ENCODE data around the gene TIMM23. TPM values are rescaled to one million over a fixed set of nuclear protein-coding genes. Genes with fewer than 3 reads are reported as not detected.
"Not testable (repeated sequence)": the region's sequence is repeated elsewhere in the genome, so short reads cannot be mapped to it uniquely, and the experiment has no call there.

TIMM23 gene
- polyA plus RNA-seq, 3 donors, result 25.0 to 58.7 (median 51.7) TPM

- no peak overlapping the region for H3K27ac ChIP-seq (ENCODE audit: low read depth, low read length)
- WGBS, 3 donors, result 87 to 90% (median 90%) methylated on average over 8 of the region's 8 CpGs
Observed at GRCh38 chr10:46037107-46037825, 65.0 kb downstream of the TIMM23 start.

GRCh38 chr10:46040004-46040403, 67.7 kb downstream of the TIMM23 start:
- 75 to 90% (median 86%) methylated on average over 3 of the region's 3 CpGs for WGBS, 3 donors
- no peak overlapping the region for H3K27ac ChIP-seq (ENCODE audit: low read depth, low read length)

- H3K27ac ChIP-seq (ENCODE audit: low read depth, low read length), result no peak overlapping the region
- 47 to 73% (median 71%) methylated on average over 4 of the region's 4 CpGs for WGBS, 3 donors
Observed at GRCh38 chr10:46042527-46042926, 70.2 kb downstream of the TIMM23 start.

GRCh38 chr10:46046261-46046660, 74.0 kb downstream of the TIMM23 start, which contains the start of gene MSMB:
Gene MSMB, minus strand, starts transcription at chr10:46046269. Its CDS starts 32 bp downstream, at chr10:46046237.
- 72 to 89% (median 85%) methylated on average over 7 of the region's 7 CpGs for whole genome bisulfite sequencing, 3 donors
- H3K27ac ChIP-seq (ENCODE audit: low read depth, low read length), result no peak within 1 kb of the TSS

GRCh38 chr10:46048152-46048551, 75.9 kb downstream of the TIMM23 start:
- WGBS, 3 donors, result 36 to 47% (median 46%) methylated on average over 2 of the region's 2 CpGs
- no peak overlapping the region for H3K27ac ChIP-seq (ENCODE audit: low read depth, low read length)

- 96 to 98% (median 97%) methylated on average over 11 of the region's 11 CpGs for WGBS, 3 donors
Observed at GRCh38 chr10:46049497-46049831, 77.2 kb downstream of the TIMM23 start.

GRCh38 chr10:46050941-46051623, 78.8 kb downstream of the TIMM23 start:
- 42 to 64% (median 54%) methylated on average over 11 of the region's 11 CpGs for WGBS, 3 donors
- H3K27ac ChIP-seq (ENCODE audit: low read depth, low read length), result no peak overlapping the region

More at GRCh38 chr10:46049497-46049831, 77.2 kb downstream of the TIMM23 start:
- H3K27ac ChIP-seq (ENCODE audit: low read depth, low read length), result not testable (repeated sequence)

GRCh38 chr10:46052057-46052790, 79.9 kb downstream of the TIMM23 start:
- no peak overlapping the region for H3K27ac ChIP-seq (ENCODE audit: low read depth, low read length)
- WGBS, 3 donors, result 36 to 67% (median 58%) methylated on average over 7 of the region's 7 CpGs

GRCh38 chr10:46052791-46053375, 80.6 kb downstream of the TIMM23 start:
- WGBS, 3 donors, result 85 to 88% (median 88%) methylated on average over 6 of the region's 6 CpGs
- no peak overlapping the region for H3K27ac ChIP-seq (ENCODE audit: low read depth, low read length)

Other genes starting within 250 kb of the TIMM23 start
- gene WASHC2C, start 245.2 kb upstream of the TIMM23 start, polyA plus RNA-seq, result 10 to 100 TPM in 2 of 3 donors, 1 to 10 TPM in 1; 9.0 to 20.1 (median 20.0) TPM
- 1 to 10 TPM; 5.5 to 6.7 (median 5.9) TPM for gene AGAP4, start 125.0 kb upstream of the TIMM23 start, polyA plus RNA-seq
- gene NCOA4, start 58.1 kb downstream of the TIMM23 start, polyA plus RNA-seq, result 10 to 100 TPM; 38.3 to 80.5 (median 76.5) TPM
- not detected for gene MSMB, start 73.8 kb downstream of the TIMM23 start, polyA plus RNA-seq

Measured in adipose tissue (tissue), 3 donors.